GF-D8 (cell line): Measurements from ENCODE around the gene COPZ2.
A peak's percentile ranks its signal among the peaks of the same experiment; 100 is the strongest.

Experiments used
- DNase-seq: peaks from one replicate; lab custom pipeline; 2025; lab: John Stamatoyannopoulos, UW

The COPZ2 gene

DNA sequence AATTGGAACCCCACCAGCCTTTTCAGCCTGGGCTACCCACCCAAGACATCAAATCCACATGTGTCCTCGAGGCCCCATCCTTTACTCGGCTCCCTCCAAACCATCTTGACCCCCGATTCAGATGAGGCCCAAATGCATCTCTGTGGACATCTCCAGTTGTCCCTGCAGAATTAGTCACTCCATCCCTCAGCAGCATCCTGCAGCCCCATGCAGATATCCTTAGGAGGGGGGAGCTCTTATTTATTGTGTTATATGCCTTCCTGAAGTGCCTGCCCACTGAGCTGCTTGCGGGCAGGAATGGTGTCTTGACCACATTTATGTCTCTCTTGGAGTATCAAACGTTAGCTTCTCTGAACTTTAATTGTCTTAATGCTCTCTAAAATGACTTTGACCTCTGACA lies 51.1 kb downstream of the COPZ2 start:
- no peak for DNase-seq

GRCh38 chr17:47983492-47984223 lies 53.9 kb downstream of the COPZ2 start:
- DNase-seq: no peak

GRCh38 chr17:47982645-47983390 lies 54.8 kb downstream of the COPZ2 start:
- no peak for DNase-seq

- no peak for DNase-seq
Measured at GRCh38 chr17:47982091-47982617, 55.4 kb downstream of the COPZ2 start.

DNA sequence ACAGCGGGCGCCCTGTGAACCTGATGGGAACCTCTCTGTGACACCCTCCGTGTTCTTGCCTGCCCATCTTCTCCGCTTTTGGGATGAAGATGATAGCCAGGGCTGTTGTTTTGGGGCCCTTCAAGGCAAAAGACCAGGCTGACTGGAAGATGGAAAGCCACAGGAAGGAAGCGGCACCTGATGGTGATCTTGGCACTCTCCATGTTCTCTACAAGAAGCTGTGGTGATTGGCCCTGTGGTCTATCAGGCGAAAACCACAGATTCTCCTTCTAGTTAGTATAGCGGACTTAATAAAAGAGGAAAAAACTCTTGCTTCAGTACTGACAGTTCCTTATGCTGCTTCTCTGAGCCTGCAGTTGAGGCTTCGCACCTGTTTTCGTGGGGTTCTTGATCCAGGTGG lies 56.1 kb downstream of the COPZ2 start:
- peak; percentile 83 for DNase-seq

GRCh38 chr17:47980541-47980940 lies 57.1 kb downstream of the COPZ2 start:
- no peak for DNase-seq

- DNase-seq: no peak
Measured at GRCh38 chr17:47978324-47978723, 59.3 kb downstream of the COPZ2 start.
